Aorta (tissue), 5 donors: ENCODE measurements around the gene BHLHE23. TPM values are rescaled to one million over a fixed set of nuclear protein-coding genes. Genes with fewer than 3 reads are reported as not detected.
A peak's percentile ranks its signal among the peaks of the same experiment; 100 is the strongest.

ENCODE experiments used
- ATAC-seq: fragments of 200-7000 bp; cut with Tn5 transposase; one replicate; pipeline ENCODE4 v1.9.1; 2022; ENCODE audit warnings: moderate library complexity; ENCODE audit not compliant: low FRiP score
- DNase-seq, 2 donors: peaks; one replicate each; pipeline ENCODE4 v3.0.0-alpha.2; 2020
- H3K27ac ChIP-seq, 2 donors: one replicate each; pipeline ENCODE4 v1.5.1; 2013; ENCODE audit warnings: low read length in 2 of 2, mild to moderate bottlenecking in 2 of 2, moderate library complexity in 2 of 2, control low read depth in 1 of 2, inconsistent platforms in 1 of 2, low read depth in 1 of 2
- H3K27me3 ChIP-seq, 2 donors: one replicate each; pipeline ENCODE4 v1.6.1; 2013; ENCODE audit warnings: control low read depth in 1 of 2, low read length in 1 of 2, mild to moderate bottlenecking in 1 of 2, moderate library complexity in 1 of 2; ENCODE audit not compliant: insufficient read depth in 2 of 2, control insufficient read depth in 1 of 2
- H3K36me3 ChIP-seq, 2 donors: one replicate each; pipeline ENCODE4 v1.6.1; 2013; ENCODE audit warnings: control low read depth in 1 of 2, low read length in 1 of 2, mild to moderate bottlenecking in 1 of 2; ENCODE audit not compliant: insufficient read depth in 2 of 2, control insufficient read depth in 1 of 2
- H3K4me1 ChIP-seq, 2 donors: one replicate each; pipeline ENCODE4 v1.6.1; 2013; ENCODE audit warnings: low read length in 2 of 2, control low read depth in 1 of 2, mild to moderate bottlenecking in 1 of 2, moderate library complexity in 1 of 2; ENCODE audit not compliant: insufficient read depth in 2 of 2, control insufficient read depth in 1 of 2
- H3K4me3 ChIP-seq, 2 donors: one replicate each; pipeline ENCODE4 v1.5.1; 2013; ENCODE audit warnings: low read length in 2 of 2, control low read depth in 1 of 2, mild to moderate bottlenecking in 1 of 2
- H3K9me3 ChIP-seq: one replicate; pipeline ENCODE4 v1.6.1; 2013; ENCODE audit warnings: mild to moderate bottlenecking, low read length; ENCODE audit not compliant: control insufficient read depth
- WGBS, 2 donors: extraction: QIAGEN DNeasy Blood & Tissue Kit; methylation state at CpG; one replicate each; pipeline ENCODE4 v1.1.7; 2013; 5-methylcytosine and 5-hydroxymethylcytosine counted together
- intact Hi-C, 2 donors: fragments of 100-400 bp; cut with DNase I; formaldehyde crosslinking; loops; one replicate each; pipeline versions ENCODE4 v1.14.2 to v1.15.0; 2022
- polyA plus RNA-seq, 2 donors: library from polyadenylated mRNA; stranded (reverse); fragments of 200-250 nt; gene quantifications; one replicate each; pipeline ENCODE4 v1.2.3, GENCODE V29; 2013
- total RNA-seq, 2 donors: library from RNA; stranded (reverse); fragmentation: NEBNext Ultra II Directional; extraction: Animal tissue kit (Norgen Biotek cat#: 25700); gene quantifications; one replicate each; pipeline ENCODE4 v1.2.1, GENCODE V29; 2021
- donor health status: healthy with polysubstance abuse.
- donor health status: Bipolar disorder and iron deficiency.
- donor health status: DM: no; HTN: no; CAD: no.
- donor health status: DM: no; HTN: no; CAD: no.
- donor health status: DM: yes; HTN: yes; CAD: no.

The BHLHE23 gene
- total and polyA plus RNA-seq, 4 donors, result not detected

GRCh38 chr20:63051186-63051860 is 44.6 kb upstream of the BHLHE23 start:
- ATAC-seq (no peak), DNase-seq (peak; percentile 11 to 25)
- no peak overlapping the region for H3K4me3 ChIP-seq
- intact Hi-C loops, result loop anchor here in 1 of 2 donors (5.0 kb wide), 1 partner anchor 126 kb away; no protein-coding TSS in a partner anchor
- H3K36me3 ChIP-seq, result no peaks in the 10 kb centered on the region
- H3K27me3 ChIP-seq, result peaks cover 0 to 2% of the 10 kb centered on the region in 2 donors
- WGBS, 2 donors, result 89 to 90% methylated on average over 13 of the region's 13 CpGs
- H3K4me1 ChIP-seq, result no peaks in the 10 kb centered on the region
- H3K27ac ChIP-seq, result no peak overlapping the region
- H3K9me3 ChIP-seq, result peaks cover 3% of the 10 kb centered on the region

- 87 to 89% methylated on average over 13 of the region's 13 CpGs for WGBS, 2 donors
- Histone ChIP-seq H3K27ac (no peak overlapping the region), H3K4me1 (no peaks in the 10 kb centered on the region), H3K4me3 (no peak overlapping the region), H3K9me3 (peaks cover 3% of the 10 kb centered on the region), H3K27me3 (peaks cover 0 to 2% of the 10 kb centered on the region in 2 donors), H3K36me3 (no peaks in the 10 kb centered on the region)
- DNase-seq, result peak; percentile 10 to 33
- no peak for ATAC-seq
- intact Hi-C loops, result loop anchor here in 1 of 2 donors (5.0 kb wide), 1 partner anchor 127 kb away; no protein-coding TSS in a partner anchor
Measured at GRCh38 chr20:63050406-63050805, 43.6 kb upstream of the BHLHE23 start.

GRCh38 chr20:63049561-63050221 is 42.9 kb upstream of the BHLHE23 start:
- H3K36me3 ChIP-seq, result no peaks in the 10 kb centered on the region
- 86 to 88% methylated on average over 19 of the region's 19 CpGs for WGBS, 2 donors
- H3K4me1 ChIP-seq, result no peaks in the 10 kb centered on the region
- peaks cover 0 to 2% of the 10 kb centered on the region in 2 donors for H3K27me3 ChIP-seq
- H3K9me3 ChIP-seq, result peaks cover 3% of the 10 kb centered on the region
- no peak overlapping the region for H3K4me3 ChIP-seq
- H3K27ac ChIP-seq, result no peak overlapping the region
- intact Hi-C loops, result loop anchor here in 1 of 2 donors (5.0 kb wide), 1 partner anchor 128 kb away; no protein-coding TSS in a partner anchor
- DNase-seq (peak; percentile 36 to 62), ATAC-seq (no peak)

GRCh38 chr20:63049191-63049518 is 42.4 kb upstream of the BHLHE23 start:
- ATAC-seq (no peak), DNase-seq (peak in 1 of 2 donors; percentile 47)
- Histone ChIP-seq H3K36me3 (no peaks in the 10 kb centered on the region), H3K9me3 (peaks cover 3% of the 10 kb centered on the region), H3K27me3 (peaks cover 0 to 2% of the 10 kb centered on the region in 2 donors), H3K4me3 (no peak overlapping the region), H3K27ac (no peak overlapping the region), H3K4me1 (no peaks in the 10 kb centered on the region)
- intact Hi-C loops, result no loop called here
- WGBS, 2 donors, result 89 to 93% methylated on average over 5 to 6 of the region's 6 CpGs

DNA sequence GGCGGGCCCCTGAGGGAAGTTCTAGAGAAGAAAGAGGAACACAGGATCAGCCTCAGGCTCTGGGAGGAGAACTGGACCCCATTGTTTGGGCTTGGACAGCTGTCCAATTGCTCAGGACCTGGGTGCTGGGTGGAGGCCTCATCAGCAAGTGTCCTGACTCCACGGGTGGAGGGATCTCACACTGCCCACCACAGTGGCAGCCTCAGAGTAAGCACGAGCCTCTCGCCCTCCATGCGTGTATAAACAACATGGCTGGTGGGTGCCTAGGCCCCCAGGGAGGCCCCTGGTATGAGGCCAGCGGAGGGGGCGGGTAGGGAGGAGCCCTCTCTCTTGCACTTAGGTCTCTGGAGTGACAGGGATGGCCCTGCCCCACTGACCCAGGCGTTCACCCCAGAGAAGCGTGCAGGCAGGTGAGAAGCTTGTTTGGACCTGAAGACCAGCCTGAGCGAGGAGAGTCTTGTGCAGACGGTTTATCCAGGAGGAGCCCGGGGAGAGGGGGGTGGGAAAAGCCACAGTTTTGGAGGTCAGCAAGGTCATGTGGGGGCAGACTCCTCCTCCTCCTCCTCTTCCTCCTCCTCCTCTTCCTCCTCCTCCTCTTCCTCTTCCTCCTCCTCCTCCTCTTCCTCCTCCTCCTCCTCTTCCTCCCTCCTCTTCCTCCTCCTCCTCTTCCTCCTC is 41.9 kb upstream of the BHLHE23 start:
- Histone ChIP-seq H3K4me1 (no peaks in the 10 kb centered on the region), H3K4me3 (no peak overlapping the region), H3K27ac (no peak overlapping the region), H3K27me3 (peaks cover 0 to 2% of the 10 kb centered on the region in 2 donors), H3K9me3 (peaks cover 3% of the 10 kb centered on the region), H3K36me3 (no peaks in the 10 kb centered on the region)
- intact Hi-C loops, result no loop called here
- DNase-seq (peak; percentile 22 to 44), ATAC-seq (no peak)
- 83 to 85% methylated on average over 12 of the region's 12 CpGs for WGBS, 2 donors

- Histone ChIP-seq H3K27ac (no peak overlapping the region), H3K9me3 (peaks cover 3% of the 10 kb centered on the region), H3K4me1 (no peaks in the 10 kb centered on the region), H3K36me3 (no peaks in the 10 kb centered on the region), H3K27me3 (peaks cover 0 to 2% of the 10 kb centered on the region in 2 donors), H3K4me3 (no peak overlapping the region)
- ATAC-seq (no peak), DNase-seq (peak; percentile 7 to 25)
- intact Hi-C loops, result no loop called here
- 86 to 91% methylated on average over 10 of the region's 10 CpGs for WGBS, 2 donors
Measured at GRCh38 chr20:63047946-63048345, 41.2 kb upstream of the BHLHE23 start.

GRCh38 chr20:63047267-63047666 is 40.5 kb upstream of the BHLHE23 start:
- ATAC-seq, result no peak
- H3K4me3 ChIP-seq, result no peak overlapping the region
- no peak overlapping the region for H3K27ac ChIP-seq
- H3K36me3 ChIP-seq, result no peaks in the 10 kb centered on the region
- H3K27me3 ChIP-seq, result peaks cover 0 to 2% of the 10 kb centered on the region in 2 donors
- intact Hi-C loops, result no loop called here
- no peaks in the 10 kb centered on the region for H3K4me1 ChIP-seq
- H3K9me3 ChIP-seq, result peaks cover 3% of the 10 kb centered on the region
- WGBS, 2 donors, result 93% methylated on average over 10 of the region's 10 CpGs
- DNase-seq, result peak in 1 of 2 donors; percentile 17

- DNase-seq (peak; percentile 14 to 16), ATAC-seq (no peak)
- Histone ChIP-seq H3K27ac (no peak overlapping the region), H3K4me3 (no peak overlapping the region), H3K9me3 (peaks cover 3% of the 10 kb centered on the region), H3K27me3 (peaks cover 0 to 2% of the 10 kb centered on the region in 2 donors), H3K4me1 (no peaks in the 10 kb centered on the region), H3K36me3 (no peaks in the 10 kb centered on the region)
- WGBS, 2 donors, result 77 to 80% methylated on average over 9 of the region's 9 CpGs
- intact Hi-C loops, result no loop called here
Measured at GRCh38 chr20:63046841-63047240, 40.1 kb upstream of the BHLHE23 start.
